ENCODE measurements around the gene AOX1. TPM values are rescaled to one million over a fixed set of nuclear protein-coding genes. Genes with fewer than 3 reads are reported as not detected.

AOX1 gene
- total and polyA plus RNA-seq, 2 of the 8 experiments (the other 6 are each of a cell fraction or from before 2014, with no cell fraction given): 5.6 to 8.3 TPM

- TF ChIP-seq, protein P1, sequence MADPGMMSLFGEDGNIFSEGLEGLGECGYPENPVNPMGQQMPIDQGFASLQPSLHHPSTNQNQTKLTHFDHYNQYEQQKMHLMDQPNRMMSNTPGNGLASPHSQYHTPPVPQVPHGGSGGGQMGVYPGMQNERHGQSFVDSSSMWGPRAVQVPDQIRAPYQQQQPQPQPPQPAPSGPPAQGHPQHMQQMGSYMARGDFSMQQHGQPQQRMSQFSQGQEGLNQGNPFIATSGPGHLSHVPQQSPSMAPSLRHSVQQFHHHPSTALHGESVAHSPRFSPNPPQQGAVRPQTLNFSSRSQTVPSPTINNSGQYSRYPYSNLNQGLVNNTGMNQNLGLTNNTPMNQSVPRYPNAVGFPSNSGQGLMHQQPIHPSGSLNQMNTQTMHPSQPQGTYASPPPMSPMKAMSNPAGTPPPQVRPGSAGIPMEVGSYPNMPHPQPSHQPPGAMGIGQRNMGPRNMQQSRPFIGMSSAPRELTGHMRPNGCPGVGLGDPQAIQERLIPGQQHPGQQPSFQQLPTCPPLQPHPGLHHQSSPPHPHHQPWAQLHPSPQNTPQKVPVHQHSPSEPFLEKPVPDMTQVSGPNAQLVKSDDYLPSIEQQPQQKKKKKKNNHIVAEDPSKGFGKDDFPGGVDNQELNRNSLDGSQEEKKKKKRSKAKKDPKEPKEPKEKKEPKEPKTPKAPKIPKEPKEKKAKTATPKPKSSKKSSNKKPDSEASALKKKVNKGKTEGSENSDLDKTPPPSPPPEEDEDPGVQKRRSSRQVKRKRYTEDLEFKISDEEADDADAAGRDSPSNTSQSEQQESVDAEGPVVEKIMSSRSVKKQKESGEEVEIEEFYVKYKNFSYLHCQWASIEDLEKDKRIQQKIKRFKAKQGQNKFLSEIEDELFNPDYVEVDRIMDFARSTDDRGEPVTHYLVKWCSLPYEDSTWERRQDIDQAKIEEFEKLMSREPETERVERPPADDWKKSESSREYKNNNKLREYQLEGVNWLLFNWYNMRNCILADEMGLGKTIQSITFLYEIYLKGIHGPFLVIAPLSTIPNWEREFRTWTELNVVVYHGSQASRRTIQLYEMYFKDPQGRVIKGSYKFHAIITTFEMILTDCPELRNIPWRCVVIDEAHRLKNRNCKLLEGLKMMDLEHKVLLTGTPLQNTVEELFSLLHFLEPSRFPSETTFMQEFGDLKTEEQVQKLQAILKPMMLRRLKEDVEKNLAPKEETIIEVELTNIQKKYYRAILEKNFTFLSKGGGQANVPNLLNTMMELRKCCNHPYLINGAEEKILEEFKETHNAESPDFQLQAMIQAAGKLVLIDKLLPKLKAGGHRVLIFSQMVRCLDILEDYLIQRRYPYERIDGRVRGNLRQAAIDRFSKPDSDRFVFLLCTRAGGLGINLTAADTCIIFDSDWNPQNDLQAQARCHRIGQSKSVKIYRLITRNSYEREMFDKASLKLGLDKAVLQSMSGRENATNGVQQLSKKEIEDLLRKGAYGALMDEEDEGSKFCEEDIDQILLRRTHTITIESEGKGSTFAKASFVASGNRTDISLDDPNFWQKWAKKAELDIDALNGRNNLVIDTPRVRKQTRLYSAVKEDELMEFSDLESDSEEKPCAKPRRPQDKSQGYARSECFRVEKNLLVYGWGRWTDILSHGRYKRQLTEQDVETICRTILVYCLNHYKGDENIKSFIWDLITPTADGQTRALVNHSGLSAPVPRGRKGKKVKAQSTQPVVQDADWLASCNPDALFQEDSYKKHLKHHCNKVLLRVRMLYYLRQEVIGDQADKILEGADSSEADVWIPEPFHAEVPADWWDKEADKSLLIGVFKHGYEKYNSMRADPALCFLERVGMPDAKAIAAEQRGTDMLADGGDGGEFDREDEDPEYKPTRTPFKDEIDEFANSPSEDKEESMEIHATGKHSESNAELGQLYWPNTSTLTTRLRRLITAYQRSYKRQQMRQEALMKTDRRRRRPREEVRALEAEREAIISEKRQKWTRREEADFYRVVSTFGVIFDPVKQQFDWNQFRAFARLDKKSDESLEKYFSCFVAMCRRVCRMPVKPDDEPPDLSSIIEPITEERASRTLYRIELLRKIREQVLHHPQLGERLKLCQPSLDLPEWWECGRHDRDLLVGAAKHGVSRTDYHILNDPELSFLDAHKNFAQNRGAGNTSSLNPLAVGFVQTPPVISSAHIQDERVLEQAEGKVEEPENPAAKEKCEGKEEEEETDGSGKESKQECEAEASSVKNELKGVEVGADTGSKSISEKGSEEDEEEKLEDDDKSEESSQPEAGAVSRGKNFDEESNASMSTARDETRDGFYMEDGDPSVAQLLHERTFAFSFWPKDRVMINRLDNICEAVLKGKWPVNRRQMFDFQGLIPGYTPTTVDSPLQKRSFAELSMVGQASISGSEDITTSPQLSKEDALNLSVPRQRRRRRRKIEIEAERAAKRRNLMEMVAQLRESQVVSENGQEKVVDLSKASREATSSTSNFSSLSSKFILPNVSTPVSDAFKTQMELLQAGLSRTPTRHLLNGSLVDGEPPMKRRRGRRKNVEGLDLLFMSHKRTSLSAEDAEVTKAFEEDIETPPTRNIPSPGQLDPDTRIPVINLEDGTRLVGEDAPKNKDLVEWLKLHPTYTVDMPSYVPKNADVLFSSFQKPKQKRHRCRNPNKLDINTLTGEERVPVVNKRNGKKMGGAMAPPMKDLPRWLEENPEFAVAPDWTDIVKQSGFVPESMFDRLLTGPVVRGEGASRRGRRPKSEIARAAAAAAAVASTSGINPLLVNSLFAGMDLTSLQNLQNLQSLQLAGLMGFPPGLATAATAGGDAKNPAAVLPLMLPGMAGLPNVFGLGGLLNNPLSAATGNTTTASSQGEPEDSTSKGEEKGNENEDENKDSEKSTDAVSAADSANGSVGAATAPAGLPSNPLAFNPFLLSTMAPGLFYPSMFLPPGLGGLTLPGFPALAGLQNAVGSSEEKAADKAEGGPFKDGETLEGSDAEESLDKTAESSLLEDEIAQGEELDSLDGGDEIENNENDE (IDR thresholded peaks at IDR 0.05; ENCODE audit: insufficient replicate concordance, low read length): no peak
- TF ChIP-seq SP1 (IDR thresholded peaks at IDR 0.05; ENCODE audit: low read depth, low read length) (no peak), CREB1 (IDR thresholded peaks at IDR 0.05) (no peak)
These were observed 102.4 kb downstream of the AOX1 start (continued) for GRCh38 chr2:200687922-200688920.
